ENCODE results near the gene LPCAT2. TPM values are rescaled to one million over a fixed set of nuclear protein-coding genes. Genes with fewer than 3 reads are reported as not detected.

Gene LPCAT2
- polyA plus RNA-seq, 12 donors, result 15.1 to 35.7 (median 24.7) TPM; not detected in 1

DNA sequence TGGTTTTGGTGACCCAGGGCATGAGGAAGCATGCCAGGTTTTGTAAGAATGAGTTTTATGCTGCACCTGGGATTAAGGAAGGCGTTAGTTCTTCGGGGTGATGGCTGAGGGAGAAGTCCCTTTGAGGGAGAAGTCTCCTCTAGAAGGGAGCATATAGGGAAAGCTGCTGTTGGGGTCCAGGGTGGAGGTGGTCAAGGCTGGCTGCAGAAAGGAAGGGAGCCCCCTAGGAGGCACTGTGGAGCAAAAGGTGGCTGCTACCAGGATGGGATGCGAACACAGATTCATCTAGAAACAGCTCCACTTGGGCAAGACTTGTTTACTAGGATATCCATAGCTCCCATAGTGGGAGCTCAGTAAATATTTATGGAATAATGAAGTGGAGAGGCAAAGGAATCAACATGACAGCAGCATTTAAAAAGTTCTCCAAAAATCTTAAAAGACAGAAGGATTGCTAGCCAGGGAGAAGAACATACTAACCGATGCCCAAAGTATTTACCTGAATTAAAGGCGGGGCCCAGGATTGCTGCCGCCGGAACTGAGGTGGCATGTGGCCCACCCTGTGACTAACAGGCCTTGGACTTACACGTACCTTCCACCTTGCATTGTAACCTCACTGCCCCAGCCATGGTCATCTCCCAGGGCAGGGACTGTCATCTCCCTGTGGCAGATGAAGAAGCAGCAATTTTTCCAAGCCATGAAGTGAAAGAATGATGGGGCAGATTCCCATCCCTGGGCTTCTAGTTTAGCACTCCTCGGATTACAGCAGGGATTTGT, 7.1 kb upstream of the LPCAT2 start:
- DNase-seq, result no peak

DNA sequence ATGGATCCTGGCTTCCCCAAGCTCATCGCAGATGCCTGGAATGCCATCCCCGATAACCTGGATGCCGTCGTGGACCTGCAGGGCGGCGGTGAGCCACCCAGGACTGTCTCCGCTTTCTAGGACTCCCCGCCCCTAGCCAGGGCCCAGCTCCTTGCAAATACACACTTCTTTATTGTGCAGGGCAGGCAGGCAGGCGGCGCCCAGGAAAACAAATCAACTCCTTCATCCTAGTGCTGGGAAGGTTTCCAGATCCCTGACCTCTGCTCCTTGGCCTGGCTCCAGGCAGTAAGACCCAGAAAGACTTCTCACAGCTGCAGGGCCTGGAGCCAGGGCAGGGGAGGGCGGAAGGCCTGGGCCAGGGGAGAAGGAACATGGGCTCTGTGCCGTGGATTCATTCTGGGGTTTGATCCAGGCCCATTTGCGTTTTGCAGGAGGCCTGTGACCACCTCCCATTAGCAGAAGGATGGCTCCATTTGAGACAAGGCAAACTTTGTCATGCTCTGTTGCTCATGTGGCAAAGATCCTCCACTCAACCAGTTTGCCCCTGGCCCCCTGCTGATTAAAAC, 6.0 kb upstream of the LPCAT2 start:
- peak; percentile 97 for DNase-seq

DNA sequence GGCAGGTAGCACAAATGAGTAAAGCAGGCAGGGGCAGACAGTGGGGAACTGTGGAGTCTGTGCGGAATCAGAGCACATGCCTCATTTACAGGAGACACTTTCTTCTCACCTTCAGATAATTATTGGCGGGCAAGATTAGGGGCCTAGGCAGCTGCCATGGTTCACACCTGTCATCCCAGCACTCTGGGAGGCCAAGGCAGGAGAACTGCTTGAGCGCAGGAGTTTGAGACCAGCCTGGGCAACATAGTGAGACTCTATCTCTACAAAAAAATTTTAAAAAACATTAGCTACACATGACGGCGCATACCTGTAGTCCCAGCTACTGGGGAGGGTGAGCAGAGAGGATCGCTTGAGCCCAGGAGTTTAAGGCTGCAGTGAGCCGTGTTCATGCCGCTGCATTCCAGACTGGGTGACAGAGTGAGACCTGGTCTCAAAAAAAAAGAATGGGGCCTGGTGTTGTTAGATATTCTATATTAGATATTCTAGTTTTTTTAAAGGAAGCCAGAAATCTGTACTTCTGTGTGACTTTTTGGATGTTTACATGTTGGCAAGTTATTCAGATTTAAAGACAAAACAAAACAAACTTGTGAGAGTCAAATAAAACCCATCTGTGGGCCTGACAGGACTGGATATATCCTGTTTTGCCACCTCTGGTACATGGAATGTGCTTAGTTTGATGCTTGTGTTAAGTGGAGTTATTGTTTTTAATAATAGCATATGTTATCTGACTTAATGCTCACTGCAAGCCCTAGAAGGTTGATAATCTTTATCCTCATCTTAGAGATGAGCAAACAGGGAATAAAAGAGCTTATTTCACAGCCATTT, 4.9 kb upstream of the LPCAT2 start:
- no peak for DNase-seq

- DNase-seq, result no peak
These were observed 3.4 kb upstream of the LPCAT2 start for GRCh38 chr16:55505333-55506015.

- DNase-seq, result no peak
These were observed 2.8 kb upstream of the LPCAT2 start for GRCh38 chr16:55506083-55506482.

GRCh38 chr16:55506708-55507107, 2.2 kb upstream of the LPCAT2 start:
- no peak for DNase-seq

DNA sequence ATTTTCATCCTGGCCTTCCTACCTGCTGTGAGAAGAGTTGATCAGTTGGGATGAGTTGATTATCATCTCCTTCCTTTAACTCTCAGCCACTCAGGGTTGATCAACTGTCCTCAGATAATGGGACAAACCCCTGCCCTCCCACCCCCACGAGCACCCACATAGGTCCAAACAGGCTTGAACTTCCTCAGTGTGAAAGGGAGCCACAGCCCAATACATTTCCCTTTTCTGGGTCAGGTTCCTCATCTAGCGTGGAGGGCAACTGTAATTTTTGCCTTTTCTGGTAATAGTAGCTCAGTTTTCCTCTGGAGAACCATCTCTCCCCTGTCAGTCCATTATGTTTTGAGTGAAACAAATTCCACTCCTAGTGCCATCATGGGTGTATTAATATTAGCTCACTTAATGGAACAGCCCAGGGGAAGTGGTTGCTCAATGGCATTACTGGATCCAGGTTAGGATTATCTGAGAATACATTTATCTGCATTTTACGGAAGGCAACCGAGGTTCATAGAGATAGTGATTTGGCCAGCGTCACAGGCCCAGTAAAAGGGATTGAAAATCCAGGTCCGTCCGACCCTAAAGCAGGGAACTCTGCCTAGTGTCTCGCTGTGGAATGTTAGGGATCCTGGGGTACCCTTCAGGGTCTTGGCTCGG, 476 bp upstream of the LPCAT2 start:
- DNase-seq, result no peak

GRCh38 chr16:55510185-55510805, 1.4 kb downstream of the LPCAT2 start:
- DNase-seq, result no peak

DNA sequence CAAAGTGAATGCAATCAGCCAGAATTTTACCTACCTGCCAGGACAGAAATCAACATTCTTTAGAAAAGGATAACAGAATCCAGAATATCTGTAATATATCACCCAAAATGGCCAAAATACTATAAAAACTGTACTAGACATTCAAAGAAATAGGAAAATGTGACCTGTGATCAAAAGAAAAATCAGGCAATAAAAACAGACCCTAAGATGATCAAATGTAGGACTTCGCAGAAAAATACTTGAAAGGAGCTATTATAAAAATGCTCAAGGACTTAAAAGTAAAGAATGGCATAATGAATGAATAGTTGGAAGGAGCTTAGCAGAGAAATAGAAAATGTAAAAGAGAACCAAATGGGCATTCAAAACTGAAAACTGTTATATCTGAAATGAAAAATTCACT, 4.1 kb downstream of the LPCAT2 start:
- DNase-seq, result no peak

DNA sequence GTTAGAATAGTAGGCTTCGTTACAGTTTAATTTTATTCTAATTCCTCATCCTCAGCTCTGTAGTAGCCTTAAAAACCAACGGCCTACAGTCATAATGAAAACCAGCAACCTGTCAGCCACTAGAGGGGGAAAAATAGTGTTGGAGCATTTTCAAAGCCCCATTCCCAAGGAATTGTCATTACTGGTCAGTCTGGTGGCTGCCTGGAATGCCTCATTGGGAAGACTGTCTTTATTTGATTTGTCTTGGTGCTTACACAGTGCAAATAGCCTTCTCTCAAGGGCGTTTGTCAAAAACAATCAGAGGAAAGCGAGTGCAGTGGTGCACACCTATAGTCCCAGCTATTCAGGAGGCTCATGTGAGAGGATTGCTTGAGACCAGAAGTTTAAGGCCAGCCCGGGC, 4.7 kb downstream of the LPCAT2 start:
- DNase-seq, result no peak

DNA sequence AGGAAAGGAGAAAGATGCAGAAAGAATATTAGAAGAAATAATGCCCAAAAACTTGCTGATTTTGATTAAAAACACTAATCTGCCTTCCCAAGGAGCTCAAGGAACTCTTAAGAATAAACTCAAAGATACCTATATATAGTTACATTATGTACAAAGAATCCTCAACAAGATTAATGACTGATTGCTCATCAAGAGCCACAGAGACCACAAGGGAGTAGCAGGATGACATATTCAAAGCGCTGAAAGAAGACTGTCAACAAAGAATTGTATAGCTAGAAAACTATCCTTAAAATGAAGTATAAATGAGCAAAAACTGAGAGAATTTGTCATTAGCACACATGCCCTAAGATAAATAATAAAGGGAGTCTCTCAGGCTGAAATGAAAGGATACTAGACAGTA, 6.2 kb downstream of the LPCAT2 start:
- no peak for DNase-seq

GRCh38 chr16:55521792-55522191, 12.9 kb downstream of the LPCAT2 start:
- no peak for DNase-seq

- DNase-seq, result no peak
These were observed 17.6 kb downstream of the LPCAT2 start for GRCh38 chr16:55526441-55526840.

GRCh38 chr16:55527885-55528284, 19.0 kb downstream of the LPCAT2 start:
- no peak for DNase-seq

DNA sequence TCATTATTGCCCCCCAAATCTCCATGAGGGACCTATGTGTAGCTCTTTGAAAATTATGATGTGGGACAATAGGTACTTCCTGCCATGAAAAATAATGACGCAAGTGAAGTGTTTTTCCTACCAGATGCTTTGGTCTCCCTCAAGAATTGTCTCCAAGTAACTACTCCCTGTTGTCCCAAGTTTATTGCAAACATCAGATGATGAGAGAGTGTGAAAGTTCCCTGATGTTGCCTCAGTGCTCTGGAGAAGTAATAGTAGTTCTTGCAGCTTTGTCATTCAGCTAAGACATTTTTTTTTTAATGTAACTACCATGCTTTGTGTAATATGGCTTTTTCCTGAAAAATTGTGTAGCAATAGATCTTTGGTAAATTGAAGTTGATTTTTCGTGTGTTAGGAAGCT, 20.1 kb downstream of the LPCAT2 start:
- peak; percentile 73 for DNase-seq

- DNase-seq, result no peak
These were observed 21.5 kb downstream of the LPCAT2 start for GRCh38 chr16:55530316-55530856.

GRCh38 chr16:55532227-55532626, 23.4 kb downstream of the LPCAT2 start:
- DNase-seq, result no peak

DNA sequence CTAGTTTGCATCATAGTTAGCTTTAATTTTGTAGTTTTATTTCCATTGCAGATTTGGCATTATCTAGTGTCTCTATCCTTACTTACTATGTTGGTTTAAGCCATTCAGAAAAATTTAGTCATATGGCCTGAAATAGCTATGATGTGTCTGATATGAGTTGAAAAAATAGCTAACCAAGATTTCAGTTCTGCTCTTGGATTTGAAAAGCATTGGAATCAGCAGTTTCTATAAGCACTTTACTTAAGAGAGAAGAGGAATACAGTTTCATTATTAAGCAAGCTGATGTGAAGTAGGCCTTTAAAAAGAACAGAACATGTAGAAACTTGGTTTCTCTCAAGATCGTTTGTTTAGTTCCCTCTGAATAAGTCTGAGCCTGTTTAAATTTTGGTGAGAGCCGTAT, 25.9 kb downstream of the LPCAT2 start:
- DNase-seq, result no peak

DNA sequence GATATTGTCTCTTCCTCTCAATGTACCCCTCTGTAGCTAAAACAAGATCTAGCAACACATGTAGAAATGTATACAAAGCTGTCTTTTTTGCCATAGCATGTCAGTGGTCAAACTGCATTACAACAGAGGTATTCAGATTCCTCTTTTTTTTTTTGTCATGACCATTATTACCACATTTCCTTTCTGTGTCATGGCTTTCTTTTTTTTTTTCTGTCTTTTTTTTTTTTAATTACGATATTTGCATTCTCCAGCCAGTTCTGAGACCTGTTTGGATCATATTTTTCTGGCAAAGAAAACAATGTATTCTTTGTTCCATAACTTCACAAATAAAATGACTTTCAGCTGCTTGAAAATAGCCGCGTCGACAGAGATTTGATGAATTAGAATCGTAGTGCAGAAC, 30.2 kb downstream of the LPCAT2 start:
- DNase-seq, result peak; percentile 56

- DNase-seq, result peak; percentile 67
These were observed 30.6 kb downstream of the LPCAT2 start for GRCh38 chr16:55539488-55539887.

DNA sequence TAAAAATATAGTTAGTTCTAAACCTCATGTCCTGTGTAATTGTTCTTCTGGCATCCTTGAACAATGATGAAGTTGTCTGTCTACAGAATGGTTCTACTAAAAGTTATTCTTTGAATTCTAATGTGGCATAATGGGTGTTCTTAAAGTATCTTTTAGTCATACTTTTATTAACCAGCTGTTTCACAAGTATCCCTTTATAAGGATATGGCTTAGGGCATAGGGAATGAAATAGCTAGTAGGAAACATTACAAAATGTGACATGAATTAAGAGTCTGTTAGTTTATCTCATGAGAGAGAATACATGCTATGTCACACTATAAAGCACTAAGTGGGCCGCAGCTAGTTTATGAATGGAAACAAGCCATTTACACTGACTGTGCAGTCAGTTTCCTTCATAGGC, 31.3 kb downstream of the LPCAT2 start:
- DNase-seq, result no peak
